Upper lobe of left lung (tissue), 6 donors: ENCODE data around the gene IPCEF1. TPM values are rescaled to one million over a fixed set of nuclear protein-coding genes. Genes with fewer than 3 reads are reported as not detected.

Experiments used
- ATAC-seq, 2 donors: fragments of 200-7000 bp; cut with Tn5 transposase; one replicate each; pipeline ENCODE4 v1.9.1; 2022; ENCODE audit warnings: mild to moderate bottlenecking in 2 of 2, moderate library complexity in 2 of 2; ENCODE audit not compliant: low FRiP score in 2 of 2
- DNase-seq, 2 donors: peaks; one replicate each; pipeline ENCODE4 v3.0.0-alpha.2; 2019 to 2020
- H3K27ac ChIP-seq, 4 donors: fragments of 200-600 bp; sonication (generic); one replicate each; pipeline ENCODE4 v1.5.1; 2016 to 2019
- H3K27me3 ChIP-seq, 4 donors: fragments of 200-600 bp; sonication (generic); one replicate each; pipeline ENCODE4 v1.5.1; 2017 to 2019
- H3K36me3 ChIP-seq, 4 donors: fragments of 200-600 bp; sonication (generic); one replicate each; pipeline ENCODE4 v1.5.1; 2016 to 2019
- H3K4me1 ChIP-seq, 4 donors: fragments of 200-600 bp; sonication (generic); one replicate each; pipeline ENCODE4 v1.5.1; 2018 to 2019
- H3K4me3 ChIP-seq, 4 donors: fragments of 200-600 bp; sonication (generic); one replicate each; pipeline ENCODE4 v1.5.1; 2017 to 2019; ENCODE audit warnings: mild to moderate bottlenecking in 2 of 4, moderate library complexity in 1 of 4
- H3K9me3 ChIP-seq, 4 donors: fragments of 200-600 bp; sonication (generic); one replicate each; pipeline ENCODE4 v1.5.1; 2018 to 2019
- CTCF ChIP-seq, 6 experiments: fragments of 450-650 bp in 4 of 6; fragments of 200-600 bp in 2 of 6; sonication (generic) in 2 of 6; IDR thresholded peaks; one replicate each; pipeline ENCODE4 v1.5.1; 2016 to 2019; ENCODE audit warnings: antibody characterized with exemption in 6 of 6
- EP300 ChIP-seq, 4 donors: sonication (generic); formaldehyde crosslinking; IDR thresholded peaks; one replicate each; pipeline ENCODE4 v1.5.1; 2017; ENCODE audit warnings: antibody characterized with exemption in 4 of 4, control low read depth in 2 of 4
- POLR2A ChIP-seq, 4 donors: fragments of 450-650 bp; IDR thresholded peaks; one replicate each; pipeline ENCODE4 v1.5.1; 2016 to 2017; ENCODE audit warnings: antibody characterized with exemption in 4 of 4, mild to moderate bottlenecking in 2 of 4
- POLR2AphosphoS5 ChIP-seq, 2 donors: sonication (generic); formaldehyde crosslinking; IDR thresholded peaks; one replicate each; pipeline ENCODE4 v1.5.1; 2017; ENCODE audit warnings: antibody characterized with exemption in 2 of 2
- whole genome bisulfite sequencing, 2 donors: methylation state at CpG; one replicate each; pipeline ENCODE4 v1.1.5; 2017 to 2018; 5-methylcytosine and 5-hydroxymethylcytosine counted together
- total RNA-seq, 6 donors: library from RNA; depleted of rRNA in 4 of 6; stranded (reverse); fragments of >200 nt in 4 of 6; gene quantifications; one replicate each; pipeline versions ENCODE4 v1.1.0 to v1.2.1, GENCODE V29; 2016 to 2021
- donor health status: DM: no; HTN: no; CAD: no; lungs with moderate emphysema.
- donor health status: DM: no; HTN: yes; CAD: no; lungs with severe emphysema.

IPCEF1 gene
- total RNA-seq, 6 donors from 2014 or later: 1.0 to 5.5 (median 4.0) TPM

GRCh38 chr6:154301839-154302752 lies 54.5 kb downstream of the IPCEF1 start:
- H3K4me3 ChIP-seq: no peak overlapping the region
- no peaks in the 10 kb centered on the region for H3K9me3 ChIP-seq
- ATAC-seq: peak in 1 of 2 donors; percentile 80
- no peak overlapping the region for H3K27ac ChIP-seq
- peak in 1 of 2 donors; percentile 47 for DNase-seq
- 61 to 66% methylated on average over 9 to 10 of the region's 10 CpGs for WGBS, 2 donors
- peaks cover 0 to 3% (median 0%) of the 10 kb centered on the region in 4 donors for H3K27me3 ChIP-seq
- H3K4me1 ChIP-seq: peaks cover 8 to 30% (median 16%) of the 10 kb centered on the region in 4 donors
- no peaks in the 10 kb centered on the region for H3K36me3 ChIP-seq
- TF ChIP-seq POLR2A (IDR thresholded peaks at IDR 0.05) (no peak), EP300 (IDR thresholded peaks at IDR 0.05) (no peak), CTCF (IDR thresholded peaks at IDR 0.05) (no peak), POLR2AphosphoS5 (IDR thresholded peaks at IDR 0.05) (no peak)

GRCh38 chr6:154301086-154301625 lies 55.4 kb downstream of the IPCEF1 start:
- Histone ChIP-seq H3K36me3 (no peaks in the 10 kb centered on the region), H3K27me3 (peaks cover 0 to 3% (median 0%) of the 10 kb centered on the region in 4 donors), H3K4me1 (peaks cover 8 to 30% (median 16%) of the 10 kb centered on the region in 4 donors), H3K4me3 (no peak overlapping the region), H3K9me3 (no peaks in the 10 kb centered on the region), H3K27ac (no peak overlapping the region)
- TF ChIP-seq EP300 (IDR thresholded peaks at IDR 0.05) (no peak), POLR2A (IDR thresholded peaks at IDR 0.05) (no peak)
- 72 to 75% methylated on average over 7 of the region's 7 CpGs for WGBS, 2 donors
- no peak for DNase-seq
- no peak for ATAC-seq

GRCh38 chr6:154298297-154298696 lies 58.3 kb downstream of the IPCEF1 start:
- no peak for TF ChIP-seq POLR2AphosphoS5 (IDR thresholded peaks at IDR 0.05)
- no peak for TF ChIP-seq POLR2A (IDR thresholded peaks at IDR 0.05)
- TF ChIP-seq CTCF (IDR thresholded peaks at IDR 0.05): no peak
- no peak for TF ChIP-seq EP300 (IDR thresholded peaks at IDR 0.05)
- H3K27me3 ChIP-seq: peaks cover 0 to 3% (median 0%) of the 10 kb centered on the region in 4 donors
- ATAC-seq (peak in 1 of 2 donors; percentile 39), DNase-seq (no peak)
- H3K36me3 ChIP-seq: no peaks in the 10 kb centered on the region
- no peaks in the 10 kb centered on the region for H3K9me3 ChIP-seq
- H3K27ac ChIP-seq: peak overlapping the region in 1 of 4 donors; percentile 46
- H3K4me1 ChIP-seq: peaks cover 8 to 30% (median 14%) of the 10 kb centered on the region in 4 donors
- no peak overlapping the region for H3K4me3 ChIP-seq
- WGBS, 2 donors: 42 to 49% methylated on average over 3 of the region's 3 CpGs

GRCh38 chr6:154297721-154298120 lies 58.9 kb downstream of the IPCEF1 start:
- DNase-seq (no peak), ATAC-seq (peak; percentile 39 to 68)
- Histone ChIP-seq H3K27me3 (peaks cover 0 to 3% (median 0%) of the 10 kb centered on the region in 4 donors), H3K36me3 (no peaks in the 10 kb centered on the region), H3K27ac (peak overlapping the region in 1 of 4 donors; percentile 46), H3K4me3 (no peak overlapping the region), H3K9me3 (no peaks in the 10 kb centered on the region), H3K4me1 (peaks cover 11 to 30% (median 16%) of the 10 kb centered on the region in 4 donors)
- TF ChIP-seq EP300 (IDR thresholded peaks at IDR 0.05) (no peak), CTCF (IDR thresholded peaks at IDR 0.05) (no peak), POLR2A (IDR thresholded peaks at IDR 0.05) (no peak), POLR2AphosphoS5 (IDR thresholded peaks at IDR 0.05) (no peak)
- WGBS, 2 donors: 51 to 65% methylated on average over 3 of the region's 3 CpGs

GRCh38 chr6:154297210-154297609 lies 59.4 kb downstream of the IPCEF1 start:
- Histone ChIP-seq H3K9me3 (no peaks in the 10 kb centered on the region), H3K4me1 (peaks cover 13 to 32% (median 19%) of the 10 kb centered on the region in 4 donors), H3K36me3 (no peaks in the 10 kb centered on the region), H3K27me3 (peaks cover 0 to 3% (median 0%) of the 10 kb centered on the region in 4 donors), H3K27ac (no peak overlapping the region), H3K4me3 (no peak overlapping the region)
- ATAC-seq (no peak), DNase-seq (no peak)
- TF ChIP-seq CTCF (IDR thresholded peaks at IDR 0.05) (no peak), EP300 (IDR thresholded peaks at IDR 0.05) (no peak), POLR2A (IDR thresholded peaks at IDR 0.05) (no peak), POLR2AphosphoS5 (IDR thresholded peaks at IDR 0.05) (no peak)
- WGBS, 2 donors: 87 to 89% methylated on average over 2 to 4 of the region's 4 CpGs
